HepG2 (cell line): ENCODE results near the gene FLT3LG. TPM values are rescaled to one million over a fixed set of nuclear protein-coding genes. Genes with fewer than 3 reads are reported as not detected.
A peak's percentile ranks its signal among the peaks of the same experiment; 100 is the strongest.

Source experiments
- ARID2 ChIP-seq: sonication (generic); formaldehyde crosslinking; IDR thresholded peaks from 2 replicates; pipeline ENCODE4 v1.8.1; 2022; ENCODE audit warnings: mild to moderate bottlenecking, missing genetic modification reagents, borderline replicate concordance
- CENPX ChIP-seq: sonication (generic); formaldehyde crosslinking; IDR thresholded peaks from 2 replicates; pipeline ENCODE4 v1.9.0; 2021; ENCODE audit warnings: mild to moderate bottlenecking, missing genetic modification reagents, moderate library complexity
- HNF4G ChIP-seq, 2 experiments: sonication (generic) in 1 of 2; formaldehyde crosslinking in 1 of 2; IDR thresholded peaks; 2 replicates each; pipeline versions ENCODE4 v1.4.0 to v1.6.1; 2011 to 2020; ENCODE audit warnings: borderline replicate concordance in 2 of 2, low read depth in 2 of 2, mild to moderate bottlenecking in 2 of 2, low read length in 1 of 2, missing genetic modification reagents in 1 of 2, moderate library complexity in 1 of 2
- JUND ChIP-seq: sonication (generic); formaldehyde crosslinking; IDR thresholded peaks from 2 replicates; pipeline ENCODE4 v1.8.0; 2022; ENCODE audit warnings: mild to moderate bottlenecking, missing genetic modification reagents
- NFIC ChIP-seq: IDR thresholded peaks from 2 replicates; pipeline ENCODE4 v1.6.1; 2012; ENCODE audit warnings: mild to moderate bottlenecking, low read length, inconsistent platforms
- PCBP2 ChIP-seq: fragments of 200-400 bp; formaldehyde crosslinking; optimal IDR thresholded peaks from 2 replicates; pipeline ENCODE3; 2018; ENCODE audit warnings: low read length, low read depth; ENCODE audit not compliant: poor library complexity, severe bottlenecking
- SMAD1 ChIP-seq: sonication (generic); formaldehyde crosslinking; IDR thresholded peaks from 2 replicates; pipeline ENCODE4 v1.4.0; 2020; ENCODE audit warnings: missing genetic modification reagents, low read depth, mild to moderate bottlenecking, borderline replicate concordance
- SMARCC2 ChIP-seq: fragments of 450-650 bp; IDR thresholded peaks from 2 replicates; pipeline ENCODE4 v1.6.1; 2017; ENCODE audit warnings: antibody characterized with exemption, mild to moderate bottlenecking
- SOX13 ChIP-seq, 3 experiments: fragments of 450-650 bp in 1 of 3; sonication (generic) in 1 of 3; formaldehyde crosslinking in 1 of 3; IDR thresholded peaks in 2 of 3; conservative IDR thresholded peaks in 1 of 3; 2 replicates each; pipeline versions ENCODE4 v1.5.0 to v1.6.1; 2016 to 2020; ENCODE audit warnings: antibody characterized with exemption in 1 of 3, mild to moderate bottlenecking in 1 of 3, missing compliant biosample characterization in 1 of 3, missing genetic modification reagents in 1 of 3, moderate library complexity in 1 of 3
- ZBTB10 ChIP-seq: sonication (generic); formaldehyde crosslinking; IDR thresholded peaks from 2 replicates; pipeline ENCODE4 v1.4.0; 2020; ENCODE audit warnings: missing genetic modification reagents, borderline replicate concordance
- ZFY ChIP-seq: sonication (generic); formaldehyde crosslinking; IDR thresholded peaks from 2 replicates; pipeline ENCODE4 v1.4.0; 2020; ENCODE audit warnings: missing genetic modification reagents
- ZNF251 ChIP-seq: sonication (generic); formaldehyde crosslinking; IDR thresholded peaks from 2 replicates; pipeline ENCODE4 v1.9.0; 2021; ENCODE audit warnings: mild to moderate bottlenecking, missing genetic modification reagents
- ZNF331 ChIP-seq: sonication (generic); formaldehyde crosslinking; IDR thresholded peaks from 2 replicates; pipeline ENCODE4 v1.4.0; 2020; ENCODE audit warnings: missing genetic modification reagents
- ZNF530 ChIP-seq: sonication (generic); formaldehyde crosslinking; IDR thresholded peaks from 2 replicates; pipeline ENCODE4 v1.5.0; 2020; ENCODE audit warnings: low read depth, mild to moderate bottlenecking, missing genetic modification reagents
- ZNF75D ChIP-seq: sonication (generic); formaldehyde crosslinking; IDR thresholded peaks from 2 replicates; pipeline ENCODE4 v1.8.1; 2023; ENCODE audit warnings: missing genetic modification reagents, mild to moderate bottlenecking, borderline replicate concordance
- ZSCAN5A ChIP-seq: sonication (generic); formaldehyde crosslinking; IDR thresholded peaks from 2 replicates; pipeline ENCODE4 v1.8.0; 2022; ENCODE audit warnings: mild to moderate bottlenecking, missing genetic modification reagents, borderline replicate concordance
- polyA plus RNA-seq, 8 experiments: library from polyadenylated mRNA; depleted of rRNA in 3 of 8; stranded (reverse) in 7 of 8; unstranded in 1 of 8; fragments of >200 nt; fragmentation: Illumina TruSeq in 4 of 8; extraction: Trizol in 4 of 8; gene quantifications; 2 replicates each; pipeline versions ENCODE4 v1.2.1 to v1.2.3, GENCODE V29; 2011 to 2016; ENCODE audit warnings: low read depth in 4 of 8, missing spikeins in 1 of 8, mixed read lengths in 1 of 8; ENCODE audit not compliant: insufficient read depth in 1 of 8
- total RNA-seq, 5 experiments: library from RNA; depleted of rRNA; stranded (reverse); fragments of >200 nt; fragmentation: Illumina TruSeq; extraction: Trizol; gene quantifications; 2 replicates each; pipeline ENCODE4 v1.2.3, GENCODE V29; 2016; ENCODE audit warnings: low read depth in 1 of 5
- TF ChIP-seq, protein P1 (sequence below): sonication (generic); formaldehyde crosslinking; IDR thresholded peaks from 2 replicates; pipeline ENCODE4 v1.9.0; 2021; ENCODE audit warnings: missing genetic modification reagents, mild to moderate bottlenecking, borderline replicate concordance
- TF ChIP-seq, protein P2 (sequence below): sonication (generic); formaldehyde crosslinking; conservative IDR thresholded peaks from 2 replicates; pipeline ENCODE4 v1.4.0; 2020; ENCODE audit warnings: missing genetic modification reagents
- TF ChIP-seq, protein P3 (sequence below): sonication (generic); formaldehyde crosslinking; conservative IDR thresholded peaks from 2 replicates; pipeline ENCODE4 v1.4.0; 2020; ENCODE audit warnings: missing genetic modification reagents

Gene FLT3LG
- total and polyA plus RNA-seq, 2 of the 13 experiments (the other 11 are each of a cell fraction or from before 2014, with no cell fraction given): 1.5 to 2.6 TPM

GRCh38 chr19:49475995-49476880, 2.2 kb downstream of the FLT3LG start (continued):
- TF ChIP-seq, protein P1, sequence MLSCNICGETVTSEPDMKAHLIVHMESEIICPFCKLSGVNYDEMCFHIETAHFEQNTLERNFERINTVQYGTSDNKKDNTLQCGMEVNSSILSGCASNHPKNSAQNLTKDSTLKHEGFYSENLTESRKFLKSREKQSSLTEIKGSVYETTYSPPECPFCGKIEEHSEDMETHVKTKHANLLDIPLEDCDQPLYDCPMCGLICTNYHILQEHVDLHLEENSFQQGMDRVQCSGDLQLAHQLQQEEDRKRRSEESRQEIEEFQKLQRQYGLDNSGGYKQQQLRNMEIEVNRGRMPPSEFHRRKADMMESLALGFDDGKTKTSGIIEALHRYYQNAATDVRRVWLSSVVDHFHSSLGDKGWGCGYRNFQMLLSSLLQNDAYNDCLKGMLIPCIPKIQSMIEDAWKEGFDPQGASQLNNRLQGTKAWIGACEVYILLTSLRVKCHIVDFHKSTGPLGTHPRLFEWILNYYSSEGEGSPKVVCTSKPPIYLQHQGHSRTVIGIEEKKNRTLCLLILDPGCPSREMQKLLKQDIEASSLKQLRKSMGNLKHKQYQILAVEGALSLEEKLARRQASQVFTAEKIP (CRISPR knock-in tag): no peak
- TF ChIP-seq SMARCC2 (no peak), CENPX (no peak), SMAD1 (CRISPR knock-in tag) (no peak), ZBTB10 (no peak), SOX13 (IDR thresholded peaks at IDR 0.05) (no peak), SOX13 (CRISPR knock-in tag; conservative IDR thresholded peaks at IDR 0.05 in 1 of 2, IDR thresholded peaks at IDR 0.05 in 1 of 2) (no peak), NFIC (no peak), PCBP2 (no peak), ZNF251 (CRISPR knock-in tag) (no peak), ZNF331 (CRISPR knock-in tag) (peak; percentile 99), ZNF530 (no peak), JUND (CRISPR knock-in tag) (no peak), ARID2 (CRISPR knock-in tag) (no peak), ZSCAN5A (CRISPR knock-in tag) (no peak), ZNF75D (no peak), ZFY (no peak), HNF4G (IDR thresholded peaks at IDR 0.05; ENCODE audit: borderline replicate concordance, low read depth, low read length) (no peak), HNF4G (CRISPR knock-in tag; IDR thresholded peaks at IDR 0.05; ENCODE audit: borderline replicate concordance, low read depth) (no peak)
- TF ChIP-seq, protein P2, sequence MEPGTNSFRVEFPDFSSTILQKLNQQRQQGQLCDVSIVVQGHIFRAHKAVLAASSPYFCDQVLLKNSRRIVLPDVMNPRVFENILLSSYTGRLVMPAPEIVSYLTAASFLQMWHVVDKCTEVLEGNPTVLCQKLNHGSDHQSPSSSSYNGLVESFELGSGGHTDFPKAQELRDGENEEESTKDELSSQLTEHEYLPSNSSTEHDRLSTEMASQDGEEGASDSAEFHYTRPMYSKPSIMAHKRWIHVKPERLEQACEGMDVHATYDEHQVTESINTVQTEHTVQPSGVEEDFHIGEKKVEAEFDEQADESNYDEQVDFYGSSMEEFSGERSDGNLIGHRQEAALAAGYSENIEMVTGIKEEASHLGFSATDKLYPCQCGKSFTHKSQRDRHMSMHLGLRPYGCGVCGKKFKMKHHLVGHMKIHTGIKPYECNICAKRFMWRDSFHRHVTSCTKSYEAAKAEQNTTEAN (CRISPR knock-in tag): no peak
- TF ChIP-seq, protein P3, sequence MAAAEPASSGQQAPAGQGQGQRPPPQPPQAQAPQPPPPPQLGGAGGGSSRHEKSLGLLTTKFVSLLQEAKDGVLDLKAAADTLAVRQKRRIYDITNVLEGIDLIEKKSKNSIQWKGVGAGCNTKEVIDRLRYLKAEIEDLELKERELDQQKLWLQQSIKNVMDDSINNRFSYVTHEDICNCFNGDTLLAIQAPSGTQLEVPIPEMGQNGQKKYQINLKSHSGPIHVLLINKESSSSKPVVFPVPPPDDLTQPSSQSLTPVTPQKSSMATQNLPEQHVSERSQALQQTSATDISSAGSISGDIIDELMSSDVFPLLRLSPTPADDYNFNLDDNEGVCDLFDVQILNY: no peak
